Esophagus muscularis mucosa (tissue), 4 donors: Measurements from ENCODE around the gene STK25. TPM values are rescaled to one million over a fixed set of nuclear protein-coding genes. Genes with fewer than 3 reads are reported as not detected.

ENCODE experiments used
- DNase-seq: peaks from one replicate; pipeline ENCODE4 v3.0.0-alpha.2; 2017; ENCODE audit errors: extremely low spot score
- H3K27ac ChIP-seq, 4 donors: fragments of 200-600 bp; sonication (generic); replicated peaks in 1 of 4; 1 replicate in 3 of 4; 2 replicates in 1 of 4; pipeline ENCODE4 v1.5.1; 2016 to 2019; ENCODE audit warnings: mild to moderate bottlenecking in 1 of 4
- H3K27me3 ChIP-seq, 4 donors: fragments of 200-600 bp; sonication (generic); one replicate each; pipeline versions ENCODE4 v1.5.1 to v1.6.0; 2016 to 2019
- H3K36me3 ChIP-seq, 4 donors: fragments of 200-600 bp; sonication (generic); one replicate each; pipeline ENCODE4 v1.5.1; 2016 to 2019
- H3K4me1 ChIP-seq, 4 donors: fragments of 200-600 bp; sonication (generic); one replicate each; pipeline ENCODE4 v1.5.1; 2016 to 2019
- H3K4me3 ChIP-seq, 4 donors: fragments of 200-600 bp; sonication (generic); 1 replicate in 2 of 4; 2 replicates in 2 of 4; pipeline ENCODE4 v1.5.1; 2016 to 2019; ENCODE audit warnings: mild to moderate bottlenecking in 4 of 4, moderate library complexity in 1 of 4
- H3K9me3 ChIP-seq, 4 donors: fragments of 200-600 bp; sonication (generic); 1 replicate in 3 of 4; 2 replicates in 1 of 4; pipeline ENCODE4 v1.5.1; 2016 to 2019
- EP300 ChIP-seq: sonication (generic); formaldehyde crosslinking; IDR thresholded peaks from one replicate; pipeline ENCODE4 v1.6.1; 2017; ENCODE audit warnings: antibody characterized with exemption
- POLR2A ChIP-seq: fragments of 450-650 bp; IDR thresholded peaks from one replicate; pipeline ENCODE4 v1.6.1; 2017; ENCODE audit warnings: antibody characterized with exemption, moderate library complexity, mild to moderate bottlenecking, low read depth
- POLR2AphosphoS5 ChIP-seq, 2 donors: sonication (generic); formaldehyde crosslinking; IDR thresholded peaks; one replicate each; pipeline ENCODE4 v1.6.1; 2017; ENCODE audit warnings: antibody characterized with exemption in 2 of 2
- whole genome bisulfite sequencing: methylation state at CpG from one replicate; pipeline ENCODE4 v1.1.5; 2018; 5-methylcytosine and 5-hydroxymethylcytosine counted together
- intact Hi-C: fragments of 100-400 bp; cut with DNase I; formaldehyde crosslinking; loops from one replicate; pipeline ENCODE4 v1.15.1; 2023
- total RNA-seq, 4 donors: library from RNA; depleted of rRNA; stranded (reverse); fragments of >200 nt; gene quantifications; one replicate each; pipeline versions ENCODE4 v1.1.0 to v1.2.1, GENCODE V29; 2016
- TF ChIP-seq, protein P1 (sequence below), 3 experiments: fragments of 200-600 bp in 2 of 3; fragments of 450-650 bp in 1 of 3; sonication (generic) in 2 of 3; IDR thresholded peaks; one replicate each; pipeline ENCODE4 v1.5.1; 2017 to 2019; ENCODE audit warnings: antibody characterized with exemption in 3 of 3, mild to moderate bottlenecking in 2 of 3, moderate library complexity in 1 of 3

The STK25 gene
- total RNA-seq, 4 donors from 2014 or later, result 127 to 220 (median 153) TPM

GRCh38 chr2:241553981-241554380, 45.6 kb upstream of the STK25 start:
- Histone ChIP-seq H3K4me3 (no peak overlapping the region), H3K9me3 (peaks cover 0 to 21% (median 2%) of the 10 kb centered on the region in 4 donors), H3K27ac (no peak overlapping the region), H3K27me3 (peaks cover 0 to 12% (median 0%) of the 10 kb centered on the region in 4 donors), H3K36me3 (no peaks in the 10 kb centered on the region), H3K4me1 (peaks cover 4 to 31% (median 29%) of the 10 kb centered on the region in 4 donors)
- no peak for DNase-seq
- 74% methylated on average over 3 of the region's 6 CpGs for WGBS
- no peak for TF ChIP-seq POLR2A
- TF ChIP-seq, protein P1, sequence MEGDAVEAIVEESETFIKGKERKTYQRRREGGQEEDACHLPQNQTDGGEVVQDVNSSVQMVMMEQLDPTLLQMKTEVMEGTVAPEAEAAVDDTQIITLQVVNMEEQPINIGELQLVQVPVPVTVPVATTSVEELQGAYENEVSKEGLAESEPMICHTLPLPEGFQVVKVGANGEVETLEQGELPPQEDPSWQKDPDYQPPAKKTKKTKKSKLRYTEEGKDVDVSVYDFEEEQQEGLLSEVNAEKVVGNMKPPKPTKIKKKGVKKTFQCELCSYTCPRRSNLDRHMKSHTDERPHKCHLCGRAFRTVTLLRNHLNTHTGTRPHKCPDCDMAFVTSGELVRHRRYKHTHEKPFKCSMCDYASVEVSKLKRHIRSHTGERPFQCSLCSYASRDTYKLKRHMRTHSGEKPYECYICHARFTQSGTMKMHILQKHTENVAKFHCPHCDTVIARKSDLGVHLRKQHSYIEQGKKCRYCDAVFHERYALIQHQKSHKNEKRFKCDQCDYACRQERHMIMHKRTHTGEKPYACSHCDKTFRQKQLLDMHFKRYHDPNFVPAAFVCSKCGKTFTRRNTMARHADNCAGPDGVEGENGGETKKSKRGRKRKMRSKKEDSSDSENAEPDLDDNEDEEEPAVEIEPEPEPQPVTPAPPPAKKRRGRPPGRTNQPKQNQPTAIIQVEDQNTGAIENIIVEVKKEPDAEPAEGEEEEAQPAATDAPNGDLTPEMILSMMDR (IDR thresholded peaks at IDR 0.05), result no peak
- TF ChIP-seq POLR2AphosphoS5 (IDR thresholded peaks at IDR 0.05), result no peak
- intact Hi-C loops, result no loop called here

- no peak overlapping the region for H3K27ac ChIP-seq
- no peak for DNase-seq
- peaks cover 4 to 28% (median 25%) of the 10 kb centered on the region in 4 donors for H3K4me1 ChIP-seq
- H3K27me3 ChIP-seq, result peaks cover 0 to 10% (median 0%) of the 10 kb centered on the region in 4 donors
- H3K36me3 ChIP-seq, result no peaks in the 10 kb centered on the region
- no peak for TF ChIP-seq POLR2A
- no peak for TF ChIP-seq POLR2AphosphoS5 (IDR thresholded peaks at IDR 0.05)
- no peak for TF ChIP-seq EP300
- TF ChIP-seq, protein P1 (IDR thresholded peaks at IDR 0.05), result no peak
- 84% methylated on average over 12 of the region's 12 CpGs for WGBS
- peaks cover 0 to 21% (median 2%) of the 10 kb centered on the region in 4 donors for H3K9me3 ChIP-seq
- intact Hi-C loops, result no loop called here
- no peak overlapping the region for H3K4me3 ChIP-seq
Measured at GRCh38 chr2:241553512-241553830, 45.1 kb upstream of the STK25 start.

GRCh38 chr2:241551998-241552737, 43.8 kb upstream of the STK25 start:
- Histone ChIP-seq H3K27me3 (peaks cover 0 to 11% (median 0%) of the 10 kb centered on the region in 4 donors), H3K4me3 (no peak overlapping the region), H3K36me3 (no peaks in the 10 kb centered on the region), H3K9me3 (peaks cover 0 to 17% (median 2%) of the 10 kb centered on the region in 4 donors), H3K4me1 (peaks cover 2 to 27% (median 25%) of the 10 kb centered on the region in 4 donors), H3K27ac (no peak overlapping the region)
- 76% methylated on average over 25 of the region's 33 CpGs for WGBS
- TF ChIP-seq, protein P1 (IDR thresholded peaks at IDR 0.05), result no peak
- no peak for TF ChIP-seq POLR2A
- no peak for TF ChIP-seq EP300
- TF ChIP-seq POLR2AphosphoS5 (IDR thresholded peaks at IDR 0.05), result no peak
- DNase-seq, result no peak
- intact Hi-C loops, result no loop called here

DNA sequence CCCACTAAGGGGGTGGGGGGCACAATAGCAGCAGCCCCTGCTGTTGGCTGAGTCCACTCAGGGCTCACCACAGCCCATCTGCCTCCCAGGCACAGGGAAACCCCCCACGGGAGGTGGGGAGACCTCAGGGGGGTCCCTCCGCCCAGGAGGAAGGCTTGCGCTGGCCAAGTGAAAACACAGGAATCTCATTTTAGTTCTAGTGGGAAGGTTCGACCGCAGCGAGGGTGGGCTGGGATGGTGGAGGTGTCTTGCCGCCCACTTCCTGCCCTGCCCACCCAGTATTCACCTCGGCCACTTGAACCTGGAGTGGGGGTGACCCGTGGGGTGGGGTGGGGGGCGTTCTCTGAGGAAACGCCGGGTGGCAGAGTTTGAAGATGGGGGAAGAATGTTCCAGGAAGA, 43.2 kb upstream of the STK25 start:
- Histone ChIP-seq H3K27ac (no peak overlapping the region), H3K4me3 (no peak overlapping the region), H3K4me1 (peaks cover 8 to 33% (median 30%) of the 10 kb centered on the region in 4 donors), H3K36me3 (no peaks in the 10 kb centered on the region), H3K27me3 (peaks cover 0 to 11% (median 0%) of the 10 kb centered on the region in 4 donors), H3K9me3 (peaks cover 0 to 12% (median under 1%) of the 10 kb centered on the region in 4 donors)
- TF ChIP-seq EP300 (no peak), POLR2AphosphoS5 (IDR thresholded peaks at IDR 0.05) (no peak), POLR2A (no peak)
- TF ChIP-seq, protein P1 (IDR thresholded peaks at IDR 0.05), result no peak
- no peak for DNase-seq
- intact Hi-C loops, result no loop called here
- WGBS, result 79% methylated on average over 11 of the region's 12 CpGs
